T-helper 1 cell treated with Interleukin-12 subunit alpha and Interleukin-12 subunit beta and Interleukin-4 antibody, amounts not matched to agents 30 ng/mL and 1 ng/mL, for 36 hours (primary cell): ENCODE measurements around the gene CDC123. TPM values are rescaled to one million over a fixed set of nuclear protein-coding genes. Genes with fewer than 3 reads are reported as not detected.
"Not testable (repeated sequence)": the region's sequence is repeated elsewhere in the genome, so short reads cannot be mapped to it uniquely, and the experiment has no call there.

Experiments
- intact Hi-C: fragments of 100-400 bp; cut with micrococcal nuclease; formaldehyde crosslinking; loops from one replicate; pipeline ENCODE4 v1.15.1; 2024
- total RNA-seq: library from RNA; stranded (reverse); gene quantifications from 2 replicates; pipeline ENCODE4 v1.2.3, GENCODE V29; 2022

Gene CDC123
- total RNA-seq, 1 donor from 2014 or later, result 107 TPM

GRCh38 chr10:12279281-12279680 is 83.3 kb downstream of the CDC123 start:
- intact Hi-C loops, result no loop called here

- intact Hi-C loops, result no loop called here
Observed at GRCh38 chr10:12287772-12288171, 91.8 kb downstream of the CDC123 start.

GRCh38 chr10:12297784-12298183 is 101.8 kb downstream of the CDC123 start:
- intact Hi-C loops, result not testable (repeated sequence)

GRCh38 chr10:12299222-12299965 is 103.4 kb downstream of the CDC123 start:
- intact Hi-C loops, result no loop called here

Other genes with a start within 250 kb of the CDC123 start
- gene UPF2, start 153.4 kb upstream of the CDC123 start, total RNA-seq, result 37.1 and 38.1 TPM in 2 replicates
- gene DHTKD1, start 127.2 kb upstream of the CDC123 start, total RNA-seq, result 27.4 and 29.5 TPM in 2 replicates
- 26.3 and 28.3 TPM in 2 replicates for gene SEC61A2, start 66.5 kb upstream of the CDC123 start, total RNA-seq
- 97.3 and 105 TPM in 2 replicates for gene NUDT5, start 297 bp upstream of the CDC123 start, total RNA-seq
- gene CAMK1D, start 153.4 kb downstream of the CDC123 start, total RNA-seq, result 15.7 and 17.6 TPM in 2 replicates